Hepatocyte (in vitro differentiated cells): ENCODE results near the gene BACH1. TPM values are rescaled to one million over a fixed set of nuclear protein-coding genes. Genes with fewer than 3 reads are reported as not detected.
A peak's percentile ranks its signal among the peaks of the same experiment; 100 is the strongest.

Experiments used
- DNase-seq: peaks from one replicate; pipeline ENCODE4 v3.0.0-alpha.2; 2016; ENCODE audit warnings: low spot score
- H2AFZ ChIP-seq: fragments of 200-600 bp; sonication (generic); 2 replicates; pipeline ENCODE4 v1.6.0; 2016; ENCODE audit warnings: antibody characterized with exemption, mild to moderate bottlenecking
- H3K27ac ChIP-seq: fragments of 200-600 bp; sonication (generic); 2 replicates; pipeline ENCODE4 v1.5.1; 2016; ENCODE audit warnings: mild to moderate bottlenecking
- H3K27me3 ChIP-seq: fragments of 200-600 bp; sonication (generic); 2 replicates; pipeline ENCODE4 v1.6.1; 2016
- H3K36me3 ChIP-seq: fragments of 200-600 bp; sonication (generic); replicated peaks from 2 replicates; pipeline ENCODE4 v1.5.1; 2016; ENCODE audit warnings: low read depth; ENCODE audit not compliant: insufficient read depth
- H3K4me1 ChIP-seq: fragments of 200-600 bp; sonication (generic); 2 replicates; pipeline ENCODE4 v1.5.1; 2016; ENCODE audit warnings: mild to moderate bottlenecking, moderate library complexity; ENCODE audit not compliant: insufficient read depth
- H3K4me2 ChIP-seq: fragments of 200-600 bp; sonication (generic); 2 replicates; pipeline ENCODE4 v1.6.0; 2016
- H3K4me3 ChIP-seq: fragments of 200-600 bp; sonication (generic); 2 replicates; pipeline ENCODE4 v1.5.1; 2016; ENCODE audit warnings: mild to moderate bottlenecking
- H3K79me2 ChIP-seq: fragments of 200-600 bp; sonication (generic); 2 replicates; pipeline ENCODE4 v1.6.0; 2017; ENCODE audit warnings: mild to moderate bottlenecking
- H3K9me2 ChIP-seq: fragments of 200-600 bp; sonication (generic); replicated peaks from 2 replicates; pipeline ENCODE4 v1.6.0; 2017; ENCODE audit warnings: mild to moderate bottlenecking; ENCODE audit not compliant: insufficient read depth
- H3K9me3 ChIP-seq: fragments of 200-600 bp; sonication (generic); 2 replicates; pipeline ENCODE4 v1.5.1; 2016; ENCODE audit warnings: low read depth, mild to moderate bottlenecking
- H4K20me1 ChIP-seq: fragments of 200-600 bp; sonication (generic); 2 replicates; pipeline ENCODE4 v1.6.0; 2016; ENCODE audit warnings: mild to moderate bottlenecking; ENCODE audit not compliant: insufficient read depth, poor library complexity, severe bottlenecking
- EZH2 ChIP-seq: fragments of 200-600 bp; sonication (generic); IDR thresholded peaks from 2 replicates; pipeline ENCODE4 v1.6.1; 2016; ENCODE audit warnings: antibody characterized with exemption, mild to moderate bottlenecking, borderline replicate concordance
- EZH2phosphoT487 ChIP-seq: fragments of 200-600 bp; sonication (generic); IDR thresholded peaks from one replicate; pipeline ENCODE4 v1.6.1; 2018; ENCODE audit warnings: antibody characterized with exemption, mild to moderate bottlenecking, low read depth, moderate library complexity; ENCODE audit not compliant: unreplicated experiment, severe bottlenecking
- WGBS: methylation state at CpG from one replicate; pipeline ENCODE4 v1.1.6; 2016; ENCODE audit warnings: low lambda C conversion rate; ENCODE audit errors: missing lambda C conversion rate; 5-methylcytosine and 5-hydroxymethylcytosine counted together
- polyA plus RNA-seq: library from polyadenylated mRNA; unstranded; fragments of >200 nt; fragmentation: Nextera tagmentation; extraction: Ambion mirVana; gene quantifications from 2 replicates; pipeline ENCODE4 v1.2.1, GENCODE V29; 2016
- total RNA-seq: library from RNA; depleted of rRNA; stranded (reverse); fragments of >200 nt; gene quantifications from 2 replicates; pipeline ENCODE4 v1.2.3, GENCODE V29; 2014
- TF ChIP-seq, protein P1 (sequence below): fragments of 200-600 bp; sonication (generic); IDR thresholded peaks from 2 replicates; pipeline ENCODE4 v1.5.1; 2016; ENCODE audit warnings: antibody characterized with exemption, mild to moderate bottlenecking; ENCODE audit not compliant: poor library complexity

BACH1 gene
- total and polyA plus RNA-seq, 2 experiments from 2014 or later, result 19.7 to 79.8 TPM

DNA sequence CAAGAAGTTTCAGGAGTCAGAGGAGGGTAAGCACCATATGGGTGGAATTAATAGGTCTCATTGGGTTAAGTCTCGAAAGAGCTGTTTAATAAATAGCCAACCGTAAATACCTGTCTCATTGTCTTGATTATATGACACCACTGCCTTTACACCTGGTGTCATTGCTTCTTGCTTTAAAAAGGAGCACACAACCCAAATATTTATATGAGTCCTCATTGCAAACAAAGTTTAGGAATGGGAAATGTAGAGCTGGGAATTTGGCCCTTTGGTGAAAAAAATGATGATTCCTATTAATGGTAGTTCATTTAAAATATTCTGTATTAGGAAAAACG lies 2.1 kb downstream of the BACH1 start:
- peak overlapping the region; percentile 83 for H3K4me2 ChIP-seq
- H3K9me3 ChIP-seq, result no peaks in the 10 kb centered on the region
- 28% methylated on average over 3 of the region's 3 CpGs for WGBS
- no peaks in the 10 kb centered on the region for H3K9me2 ChIP-seq
- H3K36me3 ChIP-seq, result no peaks in the 10 kb centered on the region
- no peak for DNase-seq
- H3K27me3 ChIP-seq, result no peaks in the 10 kb centered on the region
- TF ChIP-seq EZH2 (no peak), EZH2phosphoT487 (no peak)
- TF ChIP-seq, protein P1, sequence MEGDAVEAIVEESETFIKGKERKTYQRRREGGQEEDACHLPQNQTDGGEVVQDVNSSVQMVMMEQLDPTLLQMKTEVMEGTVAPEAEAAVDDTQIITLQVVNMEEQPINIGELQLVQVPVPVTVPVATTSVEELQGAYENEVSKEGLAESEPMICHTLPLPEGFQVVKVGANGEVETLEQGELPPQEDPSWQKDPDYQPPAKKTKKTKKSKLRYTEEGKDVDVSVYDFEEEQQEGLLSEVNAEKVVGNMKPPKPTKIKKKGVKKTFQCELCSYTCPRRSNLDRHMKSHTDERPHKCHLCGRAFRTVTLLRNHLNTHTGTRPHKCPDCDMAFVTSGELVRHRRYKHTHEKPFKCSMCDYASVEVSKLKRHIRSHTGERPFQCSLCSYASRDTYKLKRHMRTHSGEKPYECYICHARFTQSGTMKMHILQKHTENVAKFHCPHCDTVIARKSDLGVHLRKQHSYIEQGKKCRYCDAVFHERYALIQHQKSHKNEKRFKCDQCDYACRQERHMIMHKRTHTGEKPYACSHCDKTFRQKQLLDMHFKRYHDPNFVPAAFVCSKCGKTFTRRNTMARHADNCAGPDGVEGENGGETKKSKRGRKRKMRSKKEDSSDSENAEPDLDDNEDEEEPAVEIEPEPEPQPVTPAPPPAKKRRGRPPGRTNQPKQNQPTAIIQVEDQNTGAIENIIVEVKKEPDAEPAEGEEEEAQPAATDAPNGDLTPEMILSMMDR, result no peak
- peak overlapping the region; percentile 93 for H3K4me3 ChIP-seq
- H3K79me2 ChIP-seq, result peaks cover 68% of the 10 kb centered on the region
- H4K20me1 ChIP-seq, result peaks cover 55% of the 10 kb centered on the region
- H3K4me1 ChIP-seq, result peaks cover 51% of the 10 kb centered on the region
- H3K27ac ChIP-seq, result peak overlapping the region; percentile 61
- H2AFZ ChIP-seq, result no peak overlapping the region

DNA sequence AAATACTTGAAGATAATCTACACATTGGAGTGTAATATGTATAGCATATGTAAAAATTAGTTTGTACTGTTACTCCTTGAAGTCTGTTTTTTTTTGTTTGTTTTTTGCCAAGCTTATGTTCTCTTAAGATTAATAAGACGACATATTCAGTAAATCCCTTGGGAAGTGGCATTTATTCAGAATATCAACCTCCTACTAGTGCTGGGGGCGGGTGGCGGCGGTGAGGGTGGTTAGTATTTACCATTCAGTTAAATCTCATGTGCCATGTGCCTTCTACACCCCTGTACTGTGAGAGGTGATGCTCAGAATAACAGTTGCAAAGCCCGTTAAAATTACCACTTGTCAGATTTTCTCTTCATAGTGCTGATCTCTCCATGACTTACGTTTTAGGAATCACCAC lies 3.0 kb downstream of the BACH1 start:
- H3K4me3 ChIP-seq, result peak overlapping the region; percentile 93
- H3K27me3 ChIP-seq, result no peaks in the 10 kb centered on the region
- 68% methylated on average over 6 of the region's 6 CpGs for WGBS
- H3K4me2 ChIP-seq, result peak overlapping the region; percentile 83
- H4K20me1 ChIP-seq, result peaks cover 64% of the 10 kb centered on the region
- H3K9me3 ChIP-seq, result no peaks in the 10 kb centered on the region
- H3K9me2 ChIP-seq, result no peaks in the 10 kb centered on the region
- peaks cover 77% of the 10 kb centered on the region for H3K79me2 ChIP-seq
- no peaks in the 10 kb centered on the region for H3K36me3 ChIP-seq
- no peak overlapping the region for H2AFZ ChIP-seq
- DNase-seq, result no peak
- TF ChIP-seq EZH2 (no peak), EZH2phosphoT487 (no peak)
- TF ChIP-seq, protein P1, result no peak
- H3K4me1 ChIP-seq, result peaks cover 51% of the 10 kb centered on the region
- H3K27ac ChIP-seq, result peak overlapping the region; percentile 42

DNA sequence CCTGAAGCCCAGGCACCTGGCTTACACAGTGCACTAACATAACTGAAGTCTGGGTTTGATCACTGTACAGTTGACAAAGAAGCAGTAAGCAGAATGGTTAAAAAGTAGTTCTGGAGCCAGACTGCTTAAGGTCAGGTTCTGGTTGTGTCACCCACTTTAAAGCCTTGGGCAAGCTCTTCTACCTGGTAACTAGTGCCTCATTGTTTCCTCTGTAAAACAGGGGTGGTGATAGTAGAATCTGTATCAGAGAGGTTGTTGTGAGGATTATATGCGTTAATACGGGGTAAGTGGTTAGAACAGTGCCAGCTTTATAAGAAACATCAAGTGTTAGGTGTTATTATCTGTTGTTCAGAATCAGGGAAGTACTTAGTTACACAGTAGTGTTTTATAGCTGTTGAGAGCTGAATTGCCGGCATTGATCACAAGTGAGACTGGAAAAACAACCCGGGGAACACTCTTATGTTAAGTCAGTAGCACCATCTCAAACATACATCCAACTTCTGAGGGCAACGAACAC lies 3.7 kb downstream of the BACH1 start:
- TF ChIP-seq, protein P1, result no peak
- TF ChIP-seq EZH2 (no peak), EZH2phosphoT487 (no peak)
- H3K9me3 ChIP-seq, result no peaks in the 10 kb centered on the region
- peaks cover 71% of the 10 kb centered on the region for H4K20me1 ChIP-seq
- DNase-seq, result peak; percentile 30
- H3K27me3 ChIP-seq, result no peaks in the 10 kb centered on the region
- WGBS, result 34% methylated on average over 5 of the region's 5 CpGs
- no peak overlapping the region for H2AFZ ChIP-seq
- peaks cover 83% of the 10 kb centered on the region for H3K79me2 ChIP-seq
- no peaks in the 10 kb centered on the region for H3K36me3 ChIP-seq
- H3K4me1 ChIP-seq, result peaks cover 51% of the 10 kb centered on the region
- peak overlapping the region; percentile 42 for H3K27ac ChIP-seq
- H3K4me2 ChIP-seq, result peak overlapping the region; percentile 83
- no peaks in the 10 kb centered on the region for H3K9me2 ChIP-seq
- H3K4me3 ChIP-seq, result peak overlapping the region; percentile 20
